Dermis microvascular lymphatic vessel endothelial cell (primary cell): ENCODE results near the gene OLAH. TPM values are rescaled to one million over a fixed set of nuclear protein-coding genes. Genes with fewer than 3 reads are reported as not detected.

ENCODE experiments used
- total RNA-seq: library from RNA; depleted of rRNA; stranded (reverse); fragments of >200 nt; gene quantifications from 2 replicates; pipeline ENCODE4 v1.2.1, GENCODE V29; 2014

The OLAH gene
- total RNA-seq, 1 donor from 2014 or later = 0.26 TPM

Other genes starting within 250 kb of the OLAH start
- gene CDNF, start 205.9 kb upstream of the OLAH start, total RNA-seq = 0.26 and 0.38 TPM in 2 replicates
- gene HSPA14, start 205.6 kb upstream of the OLAH start, total RNA-seq = 8.3 and 11.9 TPM in 2 replicates
- gene MSANTD7, start 205.6 kb upstream of the OLAH start, total RNA-seq = 17.1 and 18.1 TPM in 2 replicates
- 9.9 and 12.2 TPM in 2 replicates for gene SUV39H2, start 165.1 kb upstream of the OLAH start, total RNA-seq
- 5.4 and 6.7 TPM in 2 replicates for gene DCLRE1C, start 89.8 kb upstream of the OLAH start, total RNA-seq
- gene MEIG1, start 84.6 kb upstream of the OLAH start, total RNA-seq = not detected in 2 replicates
- gene ACBD7, start 44.8 kb downstream of the OLAH start, total RNA-seq = 0.89 and 3.1 TPM in 2 replicates
- gene RPP38, start 53.4 kb downstream of the OLAH start, total RNA-seq = 6.5 and 10.2 TPM in 2 replicates
- 41.2 and 46.1 TPM in 2 replicates for gene NMT2, start 124.8 kb downstream of the OLAH start, total RNA-seq